ENCODE measurements around the gene MAP3K14.

DNA sequence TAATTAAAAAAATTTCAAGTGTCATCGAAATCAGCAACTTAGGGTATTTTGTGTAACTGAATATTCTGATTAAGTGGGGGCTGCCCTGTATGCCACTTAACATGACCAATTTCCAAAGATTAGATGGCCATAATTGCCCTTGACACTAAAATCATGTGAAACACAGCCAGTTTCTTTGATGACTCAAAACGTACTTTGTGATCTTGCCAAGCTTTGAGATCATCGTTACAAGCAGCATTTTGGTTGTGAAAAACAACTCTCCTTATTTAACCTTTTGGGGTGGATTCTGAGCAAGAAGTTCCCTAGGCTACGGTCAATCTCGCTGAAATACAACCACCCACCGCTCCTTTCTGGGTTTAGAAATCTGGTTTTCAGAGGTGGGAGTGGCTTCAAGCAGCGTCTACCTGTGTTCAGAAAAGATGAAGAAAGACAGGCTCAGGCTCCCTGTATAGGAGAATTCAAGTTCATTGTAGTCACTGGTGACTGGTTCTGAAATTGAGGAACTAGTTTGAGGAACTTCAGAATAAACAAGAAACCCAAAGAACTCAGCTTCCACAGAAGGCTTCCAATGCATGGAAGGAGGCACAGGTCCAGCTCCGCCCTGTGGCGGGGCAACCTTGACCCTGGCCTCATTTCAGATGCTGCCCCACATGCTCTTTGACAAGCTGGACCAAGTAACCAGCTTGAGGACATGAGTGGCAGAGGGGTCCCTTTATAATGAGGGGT, 9.4 kb downstream of the MAP3K14 start:
- TF ChIP-seq, protein P1, sequence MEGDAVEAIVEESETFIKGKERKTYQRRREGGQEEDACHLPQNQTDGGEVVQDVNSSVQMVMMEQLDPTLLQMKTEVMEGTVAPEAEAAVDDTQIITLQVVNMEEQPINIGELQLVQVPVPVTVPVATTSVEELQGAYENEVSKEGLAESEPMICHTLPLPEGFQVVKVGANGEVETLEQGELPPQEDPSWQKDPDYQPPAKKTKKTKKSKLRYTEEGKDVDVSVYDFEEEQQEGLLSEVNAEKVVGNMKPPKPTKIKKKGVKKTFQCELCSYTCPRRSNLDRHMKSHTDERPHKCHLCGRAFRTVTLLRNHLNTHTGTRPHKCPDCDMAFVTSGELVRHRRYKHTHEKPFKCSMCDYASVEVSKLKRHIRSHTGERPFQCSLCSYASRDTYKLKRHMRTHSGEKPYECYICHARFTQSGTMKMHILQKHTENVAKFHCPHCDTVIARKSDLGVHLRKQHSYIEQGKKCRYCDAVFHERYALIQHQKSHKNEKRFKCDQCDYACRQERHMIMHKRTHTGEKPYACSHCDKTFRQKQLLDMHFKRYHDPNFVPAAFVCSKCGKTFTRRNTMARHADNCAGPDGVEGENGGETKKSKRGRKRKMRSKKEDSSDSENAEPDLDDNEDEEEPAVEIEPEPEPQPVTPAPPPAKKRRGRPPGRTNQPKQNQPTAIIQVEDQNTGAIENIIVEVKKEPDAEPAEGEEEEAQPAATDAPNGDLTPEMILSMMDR (IDR thresholded peaks at IDR 0.05) = no peak
- TF ChIP-seq POLR2A (IDR thresholded peaks at IDR 0.05) = no peak
